Measurements from ENCODE around the gene KRT17. TPM values are rescaled to one million over a fixed set of nuclear protein-coding genes. Genes with fewer than 3 reads are reported as not detected.
A peak's percentile ranks its signal among the peaks of the same experiment; 100 is the strongest.

KRT17 gene
- total RNA-seq, 4 donors from 2014 or later: 37.6 TPM; not detected in 3

- H3K9me3 ChIP-seq: no peaks in the 10 kb centered on the region
- H3K4me1 ChIP-seq: peaks cover 0 to 29% (median 22%) of the 10 kb centered on the region in 4 donors
- TF ChIP-seq POLR2AphosphoS5 (IDR thresholded peaks at IDR 0.05) (peak in 1 of 3 donors; percentile 11), POLR2A (IDR thresholded peaks at IDR 0.05) (no peak), EP300 (IDR thresholded peaks at IDR 0.05; ENCODE audit: low read depth) (no peak), CTCF (IDR thresholded peaks at IDR 0.05) (peak; percentile 92 to 97 (median 96))
- H3K27me3 ChIP-seq: no peaks in the 10 kb centered on the region
- H3K4me3 ChIP-seq: peak overlapping the region; percentile 19 to 50 (median 30)
- intact Hi-C loops (cut with DNase I; ENCODE audit: low total_unique reads): loop anchor here (10.0 kb wide), 2 partner anchors 762 to 862 kb away; no protein-coding TSS in a partner anchor
- peak; percentile 91 for DNase-seq
- peak overlapping the region; percentile 84 to 88 (median 86) for H3K27ac ChIP-seq
- no peaks in the 10 kb centered on the region for H3K36me3 ChIP-seq
- in situ Hi-C loops (cut with MboI; ENCODE audit: low pct_ligation_motif_present in 1 of 4, low pct_unique_long_range_greater_than_20kb in 1 of 4, low sequenced_read_pairs in 3 of 4): loop anchor here (5.0 to 25.0 kb wide), 6 partner anchors 119 to 1054 kb away; partner anchors contain the start of gene KRT10 (in 2 of the 4)
- 0 to 1% methylated on average over 1 to 22 of the region's 23 CpGs for WGBS, 2 donors (ENCODE audit: low coverage in 1 of 2)
Measured at GRCh38 chr17:41666708-41667279, 42.4 kb upstream of the KRT17 start.

DNA sequence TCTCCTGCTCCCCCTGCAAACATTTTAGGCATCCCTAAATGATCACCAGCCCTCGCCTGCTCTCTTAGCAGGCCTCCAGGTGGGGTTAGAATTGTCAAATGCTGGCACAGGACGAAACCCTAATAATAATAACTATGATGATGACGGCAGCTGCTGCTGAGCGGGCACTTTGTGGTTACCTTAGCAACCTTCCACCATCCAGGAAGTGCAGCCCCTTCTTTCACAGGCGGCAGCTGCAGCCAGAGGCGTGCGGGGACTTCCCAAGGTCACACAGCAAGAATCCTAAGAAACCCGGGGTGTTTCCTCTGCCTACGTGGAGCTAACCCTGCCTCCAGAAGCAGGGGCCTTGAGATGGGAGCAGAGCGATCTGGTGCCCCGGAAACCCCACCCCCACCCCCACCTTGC, 41.9 kb upstream of the KRT17 start:
- Histone ChIP-seq H3K27ac (peak overlapping the region; percentile 84 to 88 (median 86)), H3K36me3 (no peaks in the 10 kb centered on the region), H3K9me3 (no peaks in the 10 kb centered on the region), H3K27me3 (no peaks in the 10 kb centered on the region), H3K4me3 (peak overlapping the region; percentile 19 to 50 (median 30)), H3K4me1 (peaks cover 0 to 29% (median 22%) of the 10 kb centered on the region in 4 donors)
- peak; percentile 64 for DNase-seq
- no peak for TF ChIP-seq POLR2A (IDR thresholded peaks at IDR 0.05)
- TF ChIP-seq POLR2AphosphoS5 (IDR thresholded peaks at IDR 0.05): no peak
- peak in 3 of 5 experiments; percentile 4 to 36 (median 36) for TF ChIP-seq CTCF (IDR thresholded peaks at IDR 0.05)
- intact Hi-C loops (cut with DNase I; ENCODE audit: low total_unique reads) (loop anchor here (10.0 kb wide), 2 partner anchors 761 to 861 kb away; no protein-coding TSS in a partner anchor), in situ Hi-C loops (cut with MboI; ENCODE audit: low pct_ligation_motif_present in 1 of 4, low pct_unique_long_range_greater_than_20kb in 1 of 4, low sequenced_read_pairs in 3 of 4) (loop anchor here (5.0 to 25.0 kb wide), 6 partner anchors 119 to 1054 kb away; partner anchors contain the start of gene KRT10 (in 2 of the 4))
- 4% methylated on average over 11 of the region's 11 CpGs; no CpG with 5 or more reads in 1 of the 2 donors for WGBS, 2 donors (ENCODE audit: low coverage in 1 of 2)

DNA sequence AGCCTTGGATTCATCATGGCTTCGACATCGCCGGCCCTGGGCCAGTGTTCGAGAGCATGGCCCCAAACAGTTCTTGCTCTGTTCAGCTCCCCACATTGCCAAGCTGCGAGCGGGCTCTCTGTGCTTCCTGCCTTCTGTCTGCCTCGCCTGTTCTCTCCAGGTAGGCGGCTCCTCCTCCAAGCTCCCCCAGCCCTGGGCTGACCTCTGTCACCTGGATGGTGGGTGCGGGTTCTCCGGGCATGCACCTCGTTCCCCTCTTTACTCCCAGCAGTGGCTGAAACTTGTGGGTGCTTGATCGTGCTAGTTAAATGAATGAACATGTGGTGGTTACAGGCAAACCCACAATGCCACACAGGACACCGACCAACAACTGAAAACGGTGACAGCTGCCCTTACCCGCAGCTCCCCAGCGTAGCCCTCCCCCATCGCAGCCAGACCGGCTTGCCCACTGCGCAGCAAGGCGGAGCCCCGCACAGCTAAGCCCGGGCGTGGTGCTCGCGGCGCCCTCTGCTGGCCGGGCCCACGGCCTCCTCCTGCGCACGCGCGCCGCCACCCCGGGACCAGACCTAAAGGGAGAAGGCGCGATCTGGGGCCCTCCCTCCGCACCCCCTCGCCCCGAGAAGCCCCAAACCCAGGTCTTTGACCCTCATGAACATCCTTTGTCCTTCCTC, 41.3 kb upstream of the KRT17 start:
- in situ Hi-C loops (cut with MboI; ENCODE audit: low pct_ligation_motif_present in 1 of 4, low pct_unique_long_range_greater_than_20kb in 1 of 4, low sequenced_read_pairs in 3 of 4): loop anchor here (5.0 to 25.0 kb wide), 6 partner anchors 118 to 1053 kb away; partner anchors contain the start of gene KRT10 (in 2 of the 4)

More for the DNA sequence above, 41.3 kb upstream of the KRT17 start:
- intact Hi-C loops (cut with DNase I; ENCODE audit: low total_unique reads): loop anchor here (10.0 kb wide), 2 partner anchors 761 to 861 kb away; no protein-coding TSS in a partner anchor
- H3K9me3 ChIP-seq: no peaks in the 10 kb centered on the region
- peaks cover 0 to 29% (median 22%) of the 10 kb centered on the region in 4 donors for H3K4me1 ChIP-seq
- H3K27me3 ChIP-seq: no peaks in the 10 kb centered on the region
- peak; percentile 93 for DNase-seq
- peak overlapping the region; percentile 84 to 88 (median 86) for H3K27ac ChIP-seq
- no peaks in the 10 kb centered on the region for H3K36me3 ChIP-seq
- 3% methylated on average over 37 of the region's 39 CpGs; no CpG with 5 or more reads in 1 of the 2 donors for WGBS, 2 donors (ENCODE audit: low coverage in 1 of 2)
- H3K4me3 ChIP-seq: peak overlapping the region in 3 of 4 donors; percentile 24 to 50 (median 36)
- TF ChIP-seq EP300 (IDR thresholded peaks at IDR 0.05; ENCODE audit: low read depth): no peak
- TF ChIP-seq CTCF (IDR thresholded peaks at IDR 0.05): peak; percentile 93 to 98 (median 97)
- peak; percentile 81 for TF ChIP-seq POLR2A (IDR thresholded peaks at IDR 0.05)
- peak; percentile 76 to 91 (median 78) for TF ChIP-seq POLR2AphosphoS5 (IDR thresholded peaks at IDR 0.05)
